Upper lobe of left lung (tissue), 6 donors: ENCODE results near the gene PCDH18. TPM values are rescaled to one million over a fixed set of nuclear protein-coding genes. Genes with fewer than 3 reads are reported as not detected.
A peak's percentile ranks its signal among the peaks of the same experiment; 100 is the strongest.

Experiments
- ATAC-seq, 2 donors: fragments of 200-7000 bp; cut with Tn5 transposase; one replicate each; pipeline ENCODE4 v1.9.1; 2022; ENCODE audit warnings: mild to moderate bottlenecking in 2 of 2, moderate library complexity in 2 of 2; ENCODE audit not compliant: low FRiP score in 2 of 2
- DNase-seq, 2 donors: peaks; one replicate each; pipeline ENCODE4 v3.0.0-alpha.2; 2019 to 2020
- H3K27ac ChIP-seq, 4 donors: fragments of 200-600 bp; sonication (generic); one replicate each; pipeline ENCODE4 v1.5.1; 2016 to 2019
- H3K27me3 ChIP-seq, 4 donors: fragments of 200-600 bp; sonication (generic); one replicate each; pipeline ENCODE4 v1.5.1; 2017 to 2019
- H3K36me3 ChIP-seq, 4 donors: fragments of 200-600 bp; sonication (generic); one replicate each; pipeline ENCODE4 v1.5.1; 2016 to 2019
- H3K4me1 ChIP-seq, 4 donors: fragments of 200-600 bp; sonication (generic); one replicate each; pipeline ENCODE4 v1.5.1; 2018 to 2019
- H3K4me3 ChIP-seq, 4 donors: fragments of 200-600 bp; sonication (generic); one replicate each; pipeline ENCODE4 v1.5.1; 2017 to 2019; ENCODE audit warnings: mild to moderate bottlenecking in 2 of 4, moderate library complexity in 1 of 4
- H3K9me3 ChIP-seq, 4 donors: fragments of 200-600 bp; sonication (generic); one replicate each; pipeline ENCODE4 v1.5.1; 2018 to 2019
- EP300 ChIP-seq, 4 donors: sonication (generic); formaldehyde crosslinking; IDR thresholded peaks; one replicate each; pipeline ENCODE4 v1.5.1; 2017; ENCODE audit warnings: antibody characterized with exemption in 4 of 4, control low read depth in 2 of 4
- POLR2A ChIP-seq, 4 donors: fragments of 450-650 bp; IDR thresholded peaks; one replicate each; pipeline ENCODE4 v1.5.1; 2016 to 2017; ENCODE audit warnings: antibody characterized with exemption in 4 of 4, mild to moderate bottlenecking in 2 of 4
- POLR2AphosphoS5 ChIP-seq, 2 donors: sonication (generic); formaldehyde crosslinking; IDR thresholded peaks; one replicate each; pipeline ENCODE4 v1.5.1; 2017; ENCODE audit warnings: antibody characterized with exemption in 2 of 2
- WGBS, 2 donors: methylation state at CpG; one replicate each; pipeline ENCODE4 v1.1.5; 2017 to 2018; 5-methylcytosine and 5-hydroxymethylcytosine counted together
- total RNA-seq, 6 donors: library from RNA; depleted of rRNA in 4 of 6; stranded (reverse); fragments of >200 nt in 4 of 6; gene quantifications; one replicate each; pipeline versions ENCODE4 v1.1.0 to v1.2.1, GENCODE V29; 2016 to 2021
- TF ChIP-seq, protein P1 (sequence below), 6 experiments: fragments of 450-650 bp in 4 of 6; fragments of 200-600 bp in 2 of 6; sonication (generic) in 2 of 6; IDR thresholded peaks; one replicate each; pipeline ENCODE4 v1.5.1; 2016 to 2019; ENCODE audit warnings: antibody characterized with exemption in 6 of 6
- donor health status: DM: no; HTN: no; CAD: no; lungs with moderate emphysema.
- donor health status: DM: no; HTN: yes; CAD: no; lungs with severe emphysema.

The PCDH18 gene
- total RNA-seq, 6 donors from 2014 or later, result 3.9 to 12.1 (median 4.5) TPM

DNA sequence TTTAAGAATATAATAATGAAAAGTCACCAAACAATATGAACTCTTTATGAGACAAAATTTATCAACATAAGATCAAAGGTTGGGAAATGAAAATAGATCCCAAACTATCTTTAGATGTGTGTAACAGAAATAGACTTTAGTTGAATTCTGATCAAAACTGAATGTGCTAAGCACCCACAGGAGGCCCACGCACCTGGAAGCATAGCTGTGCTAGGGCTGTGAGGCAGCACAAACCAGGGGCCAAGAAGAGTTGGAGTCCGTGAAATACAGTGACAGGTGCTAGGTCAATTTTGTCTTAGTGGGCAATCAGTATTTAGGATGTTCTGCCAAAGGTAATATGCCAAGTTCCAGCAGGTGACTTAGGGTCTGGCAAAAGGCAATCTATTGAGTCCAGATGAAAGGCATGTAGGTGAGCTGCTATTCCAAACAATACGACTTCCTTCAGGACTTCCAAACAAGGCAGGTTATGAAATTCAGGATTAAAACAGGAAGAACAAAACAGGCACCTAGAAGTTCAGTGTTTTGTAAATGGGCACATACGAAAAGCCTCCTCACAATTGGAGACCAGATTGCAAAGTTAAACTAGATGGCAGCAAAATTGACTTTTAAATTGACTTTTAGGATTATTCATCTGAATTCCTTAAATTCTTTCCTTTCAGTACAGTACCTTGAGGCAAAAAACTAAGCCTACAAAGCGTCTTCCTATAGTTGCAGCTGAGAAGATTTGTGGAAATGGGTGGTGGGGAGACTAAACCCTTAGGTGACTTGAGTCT lies 4.7 kb upstream of the PCDH18 start:
- TF ChIP-seq EP300 (IDR thresholded peaks at IDR 0.05) (no peak), POLR2AphosphoS5 (IDR thresholded peaks at IDR 0.05) (no peak), POLR2A (IDR thresholded peaks at IDR 0.05) (no peak)
- TF ChIP-seq, protein P1, sequence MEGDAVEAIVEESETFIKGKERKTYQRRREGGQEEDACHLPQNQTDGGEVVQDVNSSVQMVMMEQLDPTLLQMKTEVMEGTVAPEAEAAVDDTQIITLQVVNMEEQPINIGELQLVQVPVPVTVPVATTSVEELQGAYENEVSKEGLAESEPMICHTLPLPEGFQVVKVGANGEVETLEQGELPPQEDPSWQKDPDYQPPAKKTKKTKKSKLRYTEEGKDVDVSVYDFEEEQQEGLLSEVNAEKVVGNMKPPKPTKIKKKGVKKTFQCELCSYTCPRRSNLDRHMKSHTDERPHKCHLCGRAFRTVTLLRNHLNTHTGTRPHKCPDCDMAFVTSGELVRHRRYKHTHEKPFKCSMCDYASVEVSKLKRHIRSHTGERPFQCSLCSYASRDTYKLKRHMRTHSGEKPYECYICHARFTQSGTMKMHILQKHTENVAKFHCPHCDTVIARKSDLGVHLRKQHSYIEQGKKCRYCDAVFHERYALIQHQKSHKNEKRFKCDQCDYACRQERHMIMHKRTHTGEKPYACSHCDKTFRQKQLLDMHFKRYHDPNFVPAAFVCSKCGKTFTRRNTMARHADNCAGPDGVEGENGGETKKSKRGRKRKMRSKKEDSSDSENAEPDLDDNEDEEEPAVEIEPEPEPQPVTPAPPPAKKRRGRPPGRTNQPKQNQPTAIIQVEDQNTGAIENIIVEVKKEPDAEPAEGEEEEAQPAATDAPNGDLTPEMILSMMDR (IDR thresholded peaks at IDR 0.05), result no peak
- ATAC-seq (no peak), DNase-seq (no peak)
- H3K9me3 ChIP-seq, result no peaks in the 10 kb centered on the region
- 83 to 87% methylated on average over 5 of the region's 5 CpGs for WGBS, 2 donors
- no peaks in the 10 kb centered on the region for H3K27me3 ChIP-seq
- no peak overlapping the region for H3K4me3 ChIP-seq
- no peaks in the 10 kb centered on the region for H3K4me1 ChIP-seq
- no peaks in the 10 kb centered on the region for H3K36me3 ChIP-seq
- no peak overlapping the region for H3K27ac ChIP-seq

DNA sequence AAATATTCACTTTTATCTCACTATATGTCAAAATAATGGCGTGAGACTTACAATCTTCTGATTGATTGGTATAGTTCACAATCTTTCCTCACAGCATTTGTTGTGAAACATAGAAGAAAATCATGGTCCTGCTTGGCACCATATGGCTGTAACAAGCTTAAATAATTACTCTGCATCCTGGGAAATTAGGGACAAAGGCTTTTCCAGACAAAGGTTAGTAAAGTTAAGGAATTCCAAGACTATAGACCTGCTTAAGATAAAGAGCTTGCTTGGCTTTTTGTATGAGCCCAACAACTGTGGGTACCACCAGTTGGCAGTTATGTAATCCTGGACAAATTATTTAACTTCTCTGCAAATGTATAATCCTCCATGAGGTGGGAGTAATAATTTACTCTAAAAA lies 3.4 kb upstream of the PCDH18 start:
- Histone ChIP-seq H3K4me3 (no peak overlapping the region), H3K4me1 (peaks cover 0 to 7% (median 2%) of the 10 kb centered on the region in 4 donors), H3K27me3 (no peaks in the 10 kb centered on the region), H3K27ac (no peak overlapping the region), H3K9me3 (no peaks in the 10 kb centered on the region), H3K36me3 (no peaks in the 10 kb centered on the region)
- TF ChIP-seq POLR2A (IDR thresholded peaks at IDR 0.05) (no peak), EP300 (IDR thresholded peaks at IDR 0.05) (no peak), POLR2AphosphoS5 (IDR thresholded peaks at IDR 0.05) (no peak)
- TF ChIP-seq, protein P1 (IDR thresholded peaks at IDR 0.05), result no peak
- DNase-seq (no peak), ATAC-seq (no peak)
- WGBS, 2 donors, result 84 to 100% methylated on average over 1 of the region's 1 CpG

DNA sequence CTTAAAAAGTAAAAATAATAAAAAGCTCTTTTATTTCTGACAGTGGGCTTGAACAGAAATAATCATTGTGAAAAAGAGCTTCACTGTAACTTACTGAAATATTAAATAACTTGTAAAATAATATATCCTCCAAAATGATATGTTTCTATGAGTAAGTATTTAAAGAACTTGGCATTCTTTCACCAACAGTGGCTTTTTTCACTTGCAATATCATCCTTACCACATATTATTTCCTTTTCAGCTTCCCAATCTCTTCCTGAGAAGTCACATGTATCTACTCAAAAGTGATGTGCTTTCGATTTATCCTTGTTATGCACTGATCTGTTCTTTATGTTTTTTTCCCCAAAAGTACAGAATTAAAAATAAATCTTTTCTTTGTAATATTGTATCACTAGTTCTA lies 2.2 kb upstream of the PCDH18 start:
- no peaks in the 10 kb centered on the region for H3K9me3 ChIP-seq
- DNase-seq (no peak), ATAC-seq (no peak)
- H3K27me3 ChIP-seq, result no peaks in the 10 kb centered on the region
- H3K4me1 ChIP-seq, result peaks cover 0 to 7% (median 2%) of the 10 kb centered on the region in 4 donors
- peak overlapping the region in 3 of 4 donors; percentile 9 to 85 (median 18) for H3K27ac ChIP-seq
- WGBS, 2 donors, result 61 to 65% methylated on average over 1 of the region's 1 CpG
- H3K4me3 ChIP-seq, result no peak overlapping the region
- H3K36me3 ChIP-seq, result no peaks in the 10 kb centered on the region
- no peak for TF ChIP-seq POLR2A (IDR thresholded peaks at IDR 0.05)
- TF ChIP-seq, protein P1 (IDR thresholded peaks at IDR 0.05), result no peak
- TF ChIP-seq EP300 (IDR thresholded peaks at IDR 0.05), result no peak
- TF ChIP-seq POLR2AphosphoS5 (IDR thresholded peaks at IDR 0.05), result no peak

- no peaks in the 10 kb centered on the region for H3K27me3 ChIP-seq
- 64 to 74% methylated on average over 2 of the region's 2 CpGs for WGBS, 2 donors
- no peaks in the 10 kb centered on the region for H3K9me3 ChIP-seq
- H3K27ac ChIP-seq, result peak overlapping the region in 3 of 4 donors; percentile 9 to 85 (median 18)
- H3K4me1 ChIP-seq, result peaks cover 0 to 7% (median 2%) of the 10 kb centered on the region in 4 donors
- no peak overlapping the region for H3K4me3 ChIP-seq
- no peaks in the 10 kb centered on the region for H3K36me3 ChIP-seq
- ATAC-seq (no peak), DNase-seq (no peak)
- TF ChIP-seq POLR2A (IDR thresholded peaks at IDR 0.05) (no peak), EP300 (IDR thresholded peaks at IDR 0.05) (no peak), POLR2AphosphoS5 (IDR thresholded peaks at IDR 0.05) (no peak)
- TF ChIP-seq, protein P1 (IDR thresholded peaks at IDR 0.05), result no peak
These were observed 1.6 kb upstream of the PCDH18 start for GRCh38 chr4:137533855-137534254.

- Histone ChIP-seq H3K9me3 (no peaks in the 10 kb centered on the region), H3K36me3 (no peaks in the 10 kb centered on the region), H3K4me1 (peaks cover 0 to 7% (median 2%) of the 10 kb centered on the region in 4 donors), H3K27me3 (no peaks in the 10 kb centered on the region), H3K4me3 (peak overlapping the region in 3 of 4 donors; percentile 39 to 57 (median 47)), H3K27ac (peak overlapping the region; percentile 64 to 85 (median 73))
- DNase-seq, result no peak
- TF ChIP-seq, protein P1 (IDR thresholded peaks at IDR 0.05), result no peak
- TF ChIP-seq POLR2AphosphoS5 (IDR thresholded peaks at IDR 0.05), result no peak
- no peak for TF ChIP-seq EP300 (IDR thresholded peaks at IDR 0.05)
- TF ChIP-seq POLR2A (IDR thresholded peaks at IDR 0.05), result no peak
- ATAC-seq, result no peak
- 5 to 10% methylated on average over 3 of the region's 3 CpGs for WGBS, 2 donors
These were observed 559 bp upstream of the PCDH18 start for GRCh38 chr4:137532869-137533236.
